Right renal cortex interstitium (tissue), 3 donors: ENCODE measurements around the gene GRM2. TPM values are rescaled to one million over a fixed set of nuclear protein-coding genes. Genes with fewer than 3 reads are reported as not detected.
"Not testable (repeated sequence)": the region's sequence is repeated elsewhere in the genome, so short reads cannot be mapped to it uniquely, and the experiment has no call there.

Experiments
- DNase-seq, 3 donors: peaks; one replicate each; pipeline ENCODE4 v3.0.0-alpha.2; 2013; ENCODE audit warnings: low read depth in 3 of 3, low spot score in 2 of 3
- polyA plus RNA-seq, 3 donors: library from polyadenylated mRNA; unstranded; fragments of 120-200 nt; gene quantifications; one replicate each; pipeline ENCODE4 v1.2.1, GENCODE V29; 2013; ENCODE audit not compliant: insufficient read length in 3 of 3

Gene GRM2
- polyA plus RNA-seq, 3 donors, result 0.43 to 0.69 (median 0.55) TPM

- DNase-seq, result no peak
These were observed 13.6 kb downstream of the GRM2 start for GRCh38 chr3:51720292-51721061.

- no peak for DNase-seq
These were observed 14.3 kb downstream of the GRM2 start for GRCh38 chr3:51721062-51721745.

GRCh38 chr3:51722362-51722761, 15.5 kb downstream of the GRM2 start:
- DNase-seq, result no peak

- DNase-seq, result no peak
These were observed 20.6 kb downstream of the GRM2 start for GRCh38 chr3:51727500-51727899.

GRCh38 chr3:51729042-51729633, 22.3 kb downstream of the GRM2 start:
- DNase-seq, result no peak

- DNase-seq, result no peak
These were observed 27.1 kb downstream of the GRM2 start for GRCh38 chr3:51733859-51734571.

- no peak for DNase-seq
These were observed 27.7 kb downstream of the GRM2 start for GRCh38 chr3:51734572-51734907.

GRCh38 chr3:51735039-51735438, 28.2 kb downstream of the GRM2 start:
- DNase-seq, result no peak

- no peak for DNase-seq
These were observed 29.1 kb downstream of the GRM2 start for GRCh38 chr3:51735950-51736349.

GRCh38 chr3:51739110-51739509, 32.2 kb downstream of the GRM2 start:
- DNase-seq, result no peak

- DNase-seq, result not testable (repeated sequence)
These were observed 35.5 kb downstream of the GRM2 start for GRCh38 chr3:51742320-51742719.

GRCh38 chr3:51742978-51743377, 36.1 kb downstream of the GRM2 start:
- DNase-seq, result not testable (repeated sequence)

GRCh38 chr3:51747840-51748239, 41.0 kb downstream of the GRM2 start:
- DNase-seq, result no peak

GRCh38 chr3:51748327-51748726, 41.5 kb downstream of the GRM2 start:
- no peak for DNase-seq

GRCh38 chr3:51750878-51751277, 44.0 kb downstream of the GRM2 start:
- no peak for DNase-seq

- no peak for DNase-seq
These were observed 44.4 kb downstream of the GRM2 start for GRCh38 chr3:51751287-51751686.

GRCh38 chr3:51753763-51754750, 47.2 kb downstream of the GRM2 start:
- not testable (repeated sequence) for DNase-seq

GRCh38 chr3:51759203-51759602, 52.3 kb downstream of the GRM2 start:
- no peak for DNase-seq
